Measurements from ENCODE around the gene COL4A1.

GRCh38 chr13:110179116-110179856 is 127.7 kb downstream of the COL4A1 start:
- no peak for TF ChIP-seq CTCF (IDR thresholded peaks at IDR 0.05; ENCODE audit: insufficient read depth, low read length)
- TF ChIP-seq SPI1 (IDR thresholded peaks at IDR 0.05; ENCODE audit: borderline replicate concordance, low read depth), result no peak
- no peak for TF ChIP-seq POLR2AphosphoS5 (IDR thresholded peaks at IDR 0.05; ENCODE audit: low read depth)
- TF ChIP-seq REST (IDR thresholded peaks at IDR 0.05; ENCODE audit: insufficient replicate concordance, low read depth), result no peak
